ENCODE measurements around the gene ABHD16A. TPM values are rescaled to one million over a fixed set of nuclear protein-coding genes. Genes with fewer than 3 reads are reported as not detected.

The ABHD16A gene
- total and polyA plus RNA-seq, 10 donors, result 30.2 to 80.7 (median 64.2) TPM

DNA sequence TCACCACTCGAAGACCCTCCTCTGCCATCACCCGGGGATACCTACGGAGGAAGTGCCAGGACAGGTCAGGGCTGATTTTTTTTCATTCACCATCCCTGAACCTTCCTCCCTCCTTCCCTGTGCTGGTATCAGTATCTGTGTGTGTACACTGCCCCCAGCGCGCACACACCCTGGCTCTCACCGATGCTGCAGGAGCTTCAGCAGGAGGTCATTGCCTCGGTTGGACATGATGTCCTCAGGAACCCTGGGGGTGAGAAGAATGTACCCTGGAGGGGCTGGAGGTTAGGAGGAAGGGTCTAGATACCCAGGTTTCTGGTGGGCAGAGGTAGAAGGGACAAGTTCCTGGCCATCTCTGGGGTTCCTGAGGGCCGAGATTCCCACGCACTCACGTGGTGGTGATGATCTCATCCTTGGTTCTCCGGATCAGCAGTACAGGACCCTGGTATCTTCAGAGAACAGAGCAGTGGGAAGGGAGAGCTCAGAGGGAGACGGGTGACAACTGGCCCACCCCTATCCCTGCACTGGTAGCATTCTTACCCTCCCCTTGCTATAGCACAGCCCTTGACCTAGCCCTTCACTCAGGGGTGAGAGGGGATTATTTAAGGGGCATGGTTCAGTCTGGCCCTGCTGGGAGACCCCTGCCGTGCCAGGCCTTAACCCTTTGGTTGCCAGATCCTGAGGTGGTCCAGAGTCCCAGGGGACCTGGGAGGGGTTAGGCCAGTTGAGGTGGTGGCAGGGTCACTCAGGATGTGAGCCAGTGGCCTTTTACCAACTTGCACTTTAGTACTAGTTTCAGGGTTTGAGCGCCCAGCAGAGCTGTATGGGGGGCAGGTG, 15.0 kb downstream of the ABHD16A start:
- H3K27ac ChIP-seq, result peak overlapping the region in 1 of 8 donors; percentile 3
- intact Hi-C loops (cut with DNase I; ENCODE audit: low total_unique reads), result no loop called here
- 80 to 91% (median 90%) methylated on average over 14 of the region's 14 CpGs for WGBS, 5 donors
- no peaks in the 10 kb centered on the region for H3K27me3 ChIP-seq (replicated peaks in 1 of 7)
- peaks cover 0 to 22% (median 12%) of the 10 kb centered on the region in 6 donors for H3K4me1 ChIP-seq
- no peak for DNase-seq
- peaks cover 0 to 94% (median 79%) of the 10 kb centered on the region in 6 donors for H3K36me3 ChIP-seq
- no peak overlapping the region for H3K4me3 ChIP-seq
- no peaks in the 10 kb centered on the region for H3K9me3 ChIP-seq
- TF ChIP-seq POLR2A (IDR thresholded peaks at IDR 0.05), result no peak
- peak in 1 of 3 donors; percentile 1 for TF ChIP-seq POLR2AphosphoS5 (IDR thresholded peaks at IDR 0.05)
- no peak for TF ChIP-seq CTCF (IDR thresholded peaks at IDR 0.05 in 8 of 11, conservative IDR thresholded peaks at IDR 0.05 in 3 of 11)

GRCh38 chr6:31687321-31687720, 15.8 kb downstream of the ABHD16A start:
- Histone ChIP-seq H3K4me3 (no peak overlapping the region), H3K4me1 (peaks cover 0 to 29% (median 15%) of the 10 kb centered on the region in 6 donors), H3K27ac (peak overlapping the region in 1 of 8 donors; percentile 3), H3K36me3 (peaks cover 0 to 86% (median 72%) of the 10 kb centered on the region in 6 donors), H3K27me3 (replicated peaks in 1 of 7) (no peaks in the 10 kb centered on the region), H3K9me3 (no peaks in the 10 kb centered on the region)
- 86 to 94% (median 92%) methylated on average over 8 of the region's 8 CpGs for WGBS, 5 donors
- DNase-seq, result no peak
- intact Hi-C loops (cut with DNase I; ENCODE audit: low total_unique reads), result no loop called here
- TF ChIP-seq POLR2AphosphoS5 (IDR thresholded peaks at IDR 0.05) (peak in 2 of 3 donors; percentile 1 to 15), POLR2A (IDR thresholded peaks at IDR 0.05) (no peak)

GRCh38 chr6:31686483-31686882, 16.6 kb downstream of the ABHD16A start:
- WGBS, 5 donors, result 81 to 88% (median 85%) methylated on average over 5 of the region's 5 CpGs
- no peaks in the 10 kb centered on the region for H3K9me3 ChIP-seq
- H3K4me3 ChIP-seq, result no peak overlapping the region
- DNase-seq, result no peak
- H3K27me3 ChIP-seq (replicated peaks in 1 of 7), result no peaks in the 10 kb centered on the region
- H3K27ac ChIP-seq, result no peak overlapping the region
- peaks cover 0 to 38% (median 21%) of the 10 kb centered on the region in 6 donors for H3K4me1 ChIP-seq
- intact Hi-C loops (cut with DNase I; ENCODE audit: low total_unique reads), result no loop called here
- no peak for TF ChIP-seq CTCF (IDR thresholded peaks at IDR 0.05 in 8 of 11, conservative IDR thresholded peaks at IDR 0.05 in 3 of 11)
- TF ChIP-seq POLR2AphosphoS5 (IDR thresholded peaks at IDR 0.05), result no peak
- no peak for TF ChIP-seq POLR2A (IDR thresholded peaks at IDR 0.05)
- H3K36me3 ChIP-seq, result peaks cover 0 to 78% (median 63%) of the 10 kb centered on the region in 6 donors

DNA sequence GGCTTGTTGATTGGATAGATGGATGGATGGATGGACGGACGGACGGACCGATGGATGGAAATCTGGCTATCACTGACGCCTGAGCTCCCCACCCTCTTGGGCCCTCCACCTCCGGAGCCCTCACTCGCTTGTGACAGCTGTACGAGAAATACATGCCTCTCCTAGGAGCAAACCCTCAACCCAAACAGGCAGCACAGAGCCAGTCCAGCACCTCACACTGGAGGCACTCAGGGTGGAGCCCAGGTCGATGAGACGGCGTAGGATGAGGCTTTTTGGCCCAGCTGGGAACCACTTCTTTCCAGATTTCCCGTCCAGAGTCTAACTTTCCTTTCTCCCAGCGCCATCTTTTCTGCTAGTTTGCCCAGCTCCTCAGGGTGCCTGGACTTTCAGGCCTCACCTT, 19.5 kb downstream of the ABHD16A start:
- peak overlapping the region in 2 of 8 donors; percentile 23 to 59 for H3K27ac ChIP-seq
- peak overlapping the region in 2 of 8 donors; percentile 19 to 23 for H3K4me3 ChIP-seq
- H3K4me1 ChIP-seq, result peaks cover 7 to 41% (median 29%) of the 10 kb centered on the region in 6 donors
- TF ChIP-seq POLR2AphosphoS5 (IDR thresholded peaks at IDR 0.05) (no peak), CTCF (IDR thresholded peaks at IDR 0.05 in 8 of 11, conservative IDR thresholded peaks at IDR 0.05 in 3 of 11) (no peak), POLR2A (IDR thresholded peaks at IDR 0.05) (no peak)
- 84 to 90% (median 88%) methylated on average over 13 of the region's 13 CpGs for WGBS, 5 donors
- DNase-seq, result no peak
- no peaks in the 10 kb centered on the region for H3K9me3 ChIP-seq
- H3K27me3 ChIP-seq (replicated peaks in 1 of 7), result no peaks in the 10 kb centered on the region
- peaks cover 0 to 49% (median 35%) of the 10 kb centered on the region in 6 donors for H3K36me3 ChIP-seq
- intact Hi-C loops (cut with DNase I; ENCODE audit: low total_unique reads), result no loop called here
